ENCODE results near the gene GAST.
A peak's percentile ranks its signal among the peaks of the same experiment; 100 is the strongest.
"Not testable (repeated sequence)": the region's sequence is repeated elsewhere in the genome, so short reads cannot be mapped to it uniquely, and the experiment has no call there.

Gene GAST

GRCh38 chr17:41711669-41712400 lies at the start of gene GAST:
Gene GAST (plus strand): TSS chr17:41712331. CDS start chr17:41715437, 3,106 bp downstream.
- DNase-seq, result no peak

GRCh38 chr17:41663451-41664171 lies 48.5 kb upstream of the GAST start:
- no peak for DNase-seq

GRCh38 chr17:41664172-41664457 lies 48.0 kb upstream of the GAST start:
- no peak for DNase-seq

GRCh38 chr17:41664587-41665565 lies 47.3 kb upstream of the GAST start:
- no peak for DNase-seq

GRCh38 chr17:41665566-41666236 lies 46.4 kb upstream of the GAST start:
- peak; percentile 78 for DNase-seq

- DNase-seq, result peak; percentile 88
These were observed 45.9 kb upstream of the GAST start for GRCh38 chr17:41666237-41666641.

GRCh38 chr17:41666708-41667279 lies 45.3 kb upstream of the GAST start:
- DNase-seq, result peak; percentile 49

- no peak for DNase-seq
These were observed 44.7 kb upstream of the GAST start for GRCh38 chr17:41667280-41668041.

GRCh38 chr17:41672153-41672552 lies 40.0 kb upstream of the GAST start:
- no peak for DNase-seq

GRCh38 chr17:41675157-41676057 lies 36.7 kb upstream of the GAST start:
- not testable (repeated sequence) for DNase-seq

GRCh38 chr17:41676058-41676419 lies 36.1 kb upstream of the GAST start:
- DNase-seq, result no peak

- DNase-seq, result no peak
These were observed 33.7 kb upstream of the GAST start for GRCh38 chr17:41678411-41678906.

- peak; percentile 9 for DNase-seq
These were observed 33.0 kb upstream of the GAST start for GRCh38 chr17:41678907-41679739.

GRCh38 chr17:41679740-41680425 lies 32.2 kb upstream of the GAST start:
- DNase-seq, result no peak

- no peak for DNase-seq
These were observed 31.6 kb upstream of the GAST start for GRCh38 chr17:41680426-41681040.

GRCh38 chr17:41681776-41682175 lies 30.4 kb upstream of the GAST start:
- DNase-seq, result no peak

GRCh38 chr17:41682631-41683030 lies 29.5 kb upstream of the GAST start:
- no peak for DNase-seq

GRCh38 chr17:41683441-41684007 lies 28.6 kb upstream of the GAST start:
- no peak for DNase-seq
